ENCODE results near the gene TFEB. TPM values are rescaled to one million over a fixed set of nuclear protein-coding genes. Genes with fewer than 3 reads are reported as not detected.

The TFEB gene
- total and polyA plus RNA-seq, 8 donors = 7.6 to 37.0 (median 9.8) TPM

GRCh38 chr6:41676431-41676830 is 59.0 kb downstream of the TFEB start:
- intact Hi-C loops (cut with DNase I) = no loop called here
- Histone ChIP-seq H3K9me3 (no peaks in the 10 kb centered on the region), H3K36me3 (no peaks in the 10 kb centered on the region), H3K4me3 (no peak overlapping the region), H3K27me3 (no peaks in the 10 kb centered on the region), H3K27ac (no peak overlapping the region), H3K4me1 (no peaks in the 10 kb centered on the region)
- no peak for TF ChIP-seq CTCF (IDR thresholded peaks at IDR 0.05)
- ATAC-seq (no peak), DNase-seq (peak in 1 of 4 donors; percentile 0)

- H3K9me3 ChIP-seq = no peaks in the 10 kb centered on the region
- intact Hi-C loops (cut with DNase I) = no loop called here
- no peak for DNase-seq
- H3K36me3 ChIP-seq = no peaks in the 10 kb centered on the region
- no peak for ATAC-seq
- no peaks in the 10 kb centered on the region for H3K4me1 ChIP-seq
- no peak overlapping the region for H3K4me3 ChIP-seq
- no peak for TF ChIP-seq CTCF (IDR thresholded peaks at IDR 0.05)
- no peaks in the 10 kb centered on the region for H3K27me3 ChIP-seq
- no peak overlapping the region for H3K27ac ChIP-seq
Observed at GRCh38 chr6:41675992-41676391, 59.4 kb downstream of the TFEB start.

- intact Hi-C loops (cut with DNase I) = no loop called here
- no peaks in the 10 kb centered on the region for H3K27me3 ChIP-seq
Observed at GRCh38 chr6:41675176-41675775, 60.1 kb downstream of the TFEB start.

GRCh38 chr6:41674231-41675000 is 61.0 kb downstream of the TFEB start:
- intact Hi-C loops (cut with DNase I) = no loop called here
- no peaks in the 10 kb centered on the region for H3K9me3 ChIP-seq
- DNase-seq (peak in 1 of 4 donors; percentile 7), ATAC-seq (no peak)
- H3K27me3 ChIP-seq = no peaks in the 10 kb centered on the region
- no peak overlapping the region for H3K27ac ChIP-seq
- TF ChIP-seq CTCF (IDR thresholded peaks at IDR 0.05) = no peak
- no peak overlapping the region for H3K4me3 ChIP-seq
- no peaks in the 10 kb centered on the region for H3K4me1 ChIP-seq
- H3K36me3 ChIP-seq = no peaks in the 10 kb centered on the region

More at GRCh38 chr6:41675176-41675775, 60.1 kb downstream of the TFEB start:
- ATAC-seq (no peak), DNase-seq (peak in 1 of 4 donors; percentile 18)
- Histone ChIP-seq H3K9me3 (no peaks in the 10 kb centered on the region), H3K4me3 (no peak overlapping the region), H3K36me3 (no peaks in the 10 kb centered on the region), H3K27ac (no peak overlapping the region), H3K4me1 (no peaks in the 10 kb centered on the region)
- TF ChIP-seq CTCF (IDR thresholded peaks at IDR 0.05) = no peak

- TF ChIP-seq CTCF (IDR thresholded peaks at IDR 0.05) = no peak
- intact Hi-C loops (cut with DNase I) = no loop called here
- H3K9me3 ChIP-seq = no peaks in the 10 kb centered on the region
- no peak overlapping the region for H3K27ac ChIP-seq
- ATAC-seq = no peak
- H3K27me3 ChIP-seq = no peaks in the 10 kb centered on the region
- H3K4me1 ChIP-seq = no peaks in the 10 kb centered on the region
- no peak overlapping the region for H3K4me3 ChIP-seq
- peak in 1 of 4 donors; percentile 28 for DNase-seq
- H3K36me3 ChIP-seq = no peaks in the 10 kb centered on the region
Observed at GRCh38 chr6:41673704-41674000, 61.8 kb downstream of the TFEB start.

Measured in left lung (tissue), 10 donors.